HG02571 (cell line): ENCODE results near the gene TFAP2C.
"Not testable (repeated sequence)": the region's sequence is repeated elsewhere in the genome, so short reads cannot be mapped to it uniquely, and the experiment has no call there.

Experiments used
- ATAC-seq: cut with Tn5 transposase; IDR thresholded peaks from one replicate; pipeline ENCODE4 v1.9.1; 2021; ENCODE audit warnings: mild to moderate bottlenecking, moderate library complexity; ENCODE audit not compliant: unreplicated experiment

The TFAP2C gene

GRCh38 chr20:56614196-56614595 lies 14.9 kb upstream of the TFAP2C start:
- ATAC-seq, result no peak

GRCh38 chr20:56616716-56617115 lies 12.4 kb upstream of the TFAP2C start:
- ATAC-seq, result no peak

GRCh38 chr20:56617489-56617888 lies 11.6 kb upstream of the TFAP2C start:
- ATAC-seq, result no peak

- no peak for ATAC-seq
These were observed 7.4 kb upstream of the TFAP2C start for GRCh38 chr20:56621730-56622129.

- not testable (repeated sequence) for ATAC-seq
These were observed 5.2 kb upstream of the TFAP2C start for GRCh38 chr20:56623930-56624329.

DNA sequence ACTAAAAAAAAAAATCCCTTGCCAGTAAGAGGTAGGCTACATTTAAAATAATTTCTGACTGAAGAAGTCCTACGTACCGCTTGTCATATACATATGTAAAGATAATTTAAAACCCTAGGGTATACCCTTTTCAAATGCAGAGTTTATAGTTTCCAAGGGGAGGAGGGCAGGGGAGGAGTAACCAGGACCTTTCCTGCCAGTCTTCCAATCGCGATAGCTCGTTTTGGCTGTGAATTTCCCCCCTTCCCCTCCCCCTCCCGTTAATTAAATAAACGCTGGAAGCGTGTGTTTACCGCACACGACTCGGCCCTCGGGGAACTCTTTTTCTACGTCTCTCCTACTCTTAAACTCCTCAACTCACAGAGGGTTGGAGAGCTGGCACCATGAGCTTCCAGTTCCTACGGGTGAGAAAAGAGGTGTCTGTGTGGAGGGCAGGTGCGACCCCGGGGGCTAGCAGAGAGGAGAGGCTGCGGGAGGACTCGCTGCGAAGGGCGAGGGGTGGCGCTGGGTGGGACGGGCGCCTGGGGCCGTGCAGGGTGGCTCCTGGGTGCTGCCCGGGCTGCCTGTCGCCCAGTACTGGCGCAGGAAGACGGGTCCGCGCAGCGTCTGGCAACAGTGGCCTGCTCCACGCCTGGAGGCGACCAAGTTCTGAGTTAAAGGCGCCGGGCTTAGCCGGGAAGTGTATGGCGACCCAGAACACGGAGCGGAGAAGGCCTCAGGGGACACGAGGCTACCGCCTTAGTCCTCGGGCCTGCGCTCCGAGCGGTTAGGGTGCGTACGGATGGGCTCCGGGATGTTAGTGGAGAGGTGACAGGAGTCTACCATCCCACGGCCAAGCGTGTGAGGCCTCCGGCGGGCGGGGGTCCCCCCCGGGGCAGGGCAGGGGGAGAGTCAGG lies 4.1 kb upstream of the TFAP2C start:
- no peak for ATAC-seq

GRCh38 chr20:56625837-56626236 lies 3.3 kb upstream of the TFAP2C start:
- no peak for ATAC-seq

GRCh38 chr20:56626367-56627121 lies 2.6 kb upstream of the TFAP2C start:
- no peak for ATAC-seq

DNA sequence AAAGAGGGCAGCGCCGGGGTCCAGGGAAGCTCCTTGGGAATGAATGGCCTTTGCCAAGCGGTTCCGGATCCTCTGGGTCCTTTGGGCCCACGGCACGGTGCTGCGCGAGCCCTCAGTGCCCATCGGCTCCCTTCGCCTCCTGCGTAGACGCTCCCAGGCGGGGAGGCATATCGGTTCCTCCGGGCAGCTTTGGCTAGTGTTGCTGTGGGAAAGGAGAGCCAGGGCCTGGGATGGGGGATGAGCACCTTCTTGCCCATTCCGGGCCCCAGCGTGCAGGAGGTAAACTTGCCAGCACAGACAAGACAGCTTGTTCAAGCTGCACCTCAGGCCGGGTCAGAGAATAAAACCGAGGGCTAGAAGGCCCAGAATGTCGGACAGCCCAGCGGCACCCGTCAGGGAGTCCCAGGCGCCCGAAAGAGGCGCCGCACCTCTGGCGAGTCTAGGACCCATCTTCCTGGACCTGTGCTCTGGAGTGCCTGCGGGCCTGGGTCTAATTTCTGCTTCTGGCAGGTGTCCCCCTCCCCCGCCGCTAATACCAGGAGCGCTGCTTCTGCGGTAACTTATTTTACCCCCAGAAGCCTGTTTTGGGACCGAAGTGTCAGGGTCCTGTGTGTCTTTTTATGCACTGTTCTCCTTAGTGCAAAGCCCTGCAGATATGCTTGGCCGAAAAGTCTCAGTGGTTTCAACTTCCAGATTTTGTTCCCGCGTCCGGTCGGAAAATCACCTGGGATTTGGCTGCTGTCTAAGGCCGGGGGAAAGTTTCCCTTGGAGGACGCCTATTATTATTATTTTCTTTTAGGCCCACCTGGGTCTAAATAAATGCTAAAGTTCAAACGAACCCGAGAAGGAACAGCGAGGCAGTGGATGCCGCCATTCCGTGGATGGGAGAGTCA lies 1.7 kb upstream of the TFAP2C start:
- no peak for ATAC-seq

DNA sequence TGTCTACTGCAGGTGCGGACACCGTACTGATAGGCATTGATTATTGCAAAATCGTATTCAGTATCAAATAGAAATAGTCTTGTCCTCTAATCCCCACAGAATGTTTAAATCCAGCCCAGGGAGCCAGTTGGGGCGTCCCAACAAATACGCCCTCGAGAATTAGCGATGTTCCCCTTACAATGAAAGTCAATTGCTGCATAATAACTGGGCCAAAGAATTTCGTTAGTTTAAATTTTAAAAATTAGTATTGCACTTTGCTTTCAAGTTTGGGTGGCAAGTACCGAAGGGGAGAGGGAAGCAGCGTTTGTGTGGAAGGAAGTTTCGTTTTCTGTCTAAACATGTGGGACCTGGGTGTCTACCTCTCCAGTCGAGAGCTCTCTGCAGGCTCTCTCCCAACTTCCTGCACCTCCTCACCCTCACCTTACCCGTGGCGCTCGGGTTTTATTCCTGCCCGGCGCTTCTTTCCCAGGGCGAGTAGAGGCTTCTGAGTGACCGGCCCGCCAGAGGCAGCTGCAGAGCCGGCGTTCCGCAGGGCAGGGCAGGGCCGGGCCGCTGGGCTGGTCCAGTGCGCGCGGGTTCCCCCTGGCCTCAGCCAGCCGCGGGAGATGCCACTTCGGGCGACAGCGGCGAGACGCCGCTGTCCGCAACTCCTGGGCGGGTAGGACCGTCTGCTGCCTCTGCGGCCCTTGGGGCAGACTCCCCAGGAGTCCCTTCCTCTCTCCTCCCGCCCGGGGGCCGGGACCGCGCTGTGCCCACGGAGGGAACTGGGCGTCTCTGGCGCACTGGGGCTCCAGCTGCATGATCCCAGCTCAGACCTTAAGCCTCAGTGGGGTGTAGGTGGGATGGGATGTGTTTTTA lies 862 bp upstream of the TFAP2C start:
- ATAC-seq, result no peak

DNA sequence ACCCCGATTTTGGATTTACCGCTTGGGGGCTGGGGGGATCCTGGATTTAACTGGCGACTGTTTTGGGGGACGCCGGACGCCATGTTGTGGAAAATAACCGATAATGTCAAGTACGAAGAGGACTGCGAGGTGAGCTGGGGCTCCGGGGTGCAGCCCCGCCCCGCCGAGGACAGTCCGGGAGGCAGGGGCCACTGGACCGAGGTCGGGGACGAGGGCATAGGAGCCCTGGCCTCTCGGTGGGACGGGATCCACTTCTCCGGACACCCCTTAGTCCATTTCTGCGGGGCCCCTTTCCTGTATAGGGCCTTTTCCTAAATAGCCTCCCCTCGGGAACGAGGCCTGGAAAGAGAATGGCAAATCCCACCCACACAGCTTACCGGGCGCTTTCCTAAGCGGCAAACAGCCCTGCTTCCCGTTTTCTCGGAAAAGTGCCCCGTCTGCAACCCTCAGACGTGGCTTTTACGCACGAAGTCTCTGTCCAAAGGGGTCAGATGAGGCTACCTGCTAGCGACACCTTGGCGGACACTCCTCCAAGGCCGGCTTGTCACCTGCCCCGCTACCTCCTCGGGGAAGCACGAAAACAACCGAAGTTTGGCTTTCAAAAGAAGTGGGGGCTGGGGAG lies 469 bp downstream of the TFAP2C start:
- no peak for ATAC-seq

DNA sequence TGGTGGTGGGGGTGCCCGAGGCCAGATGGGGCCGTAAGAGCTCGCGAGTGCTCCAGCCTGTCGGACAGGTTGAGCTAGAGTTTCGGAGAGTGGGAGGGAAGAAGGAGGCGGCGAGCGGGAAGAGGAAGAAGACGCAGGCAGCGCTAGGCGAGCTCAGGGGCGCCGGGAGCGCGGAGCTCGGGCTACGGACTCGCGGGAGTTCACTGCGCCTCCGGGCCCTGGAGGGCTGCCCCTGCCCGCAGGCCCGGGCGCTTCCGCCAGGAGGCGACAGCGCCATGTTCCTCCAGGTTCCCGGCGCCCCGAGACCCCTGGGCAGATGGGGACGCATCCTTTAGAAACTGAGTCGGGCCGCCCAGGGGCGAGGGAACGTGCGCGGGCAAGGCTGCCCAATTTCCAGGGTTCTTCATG lies 984 bp downstream of the TFAP2C start:
- no peak for ATAC-seq

GRCh38 chr20:56630506-56631317 lies 1.6 kb downstream of the TFAP2C start:
- ATAC-seq, result no peak

GRCh38 chr20:56631318-56631989 lies 2.3 kb downstream of the TFAP2C start:
- ATAC-seq, result no peak

DNA sequence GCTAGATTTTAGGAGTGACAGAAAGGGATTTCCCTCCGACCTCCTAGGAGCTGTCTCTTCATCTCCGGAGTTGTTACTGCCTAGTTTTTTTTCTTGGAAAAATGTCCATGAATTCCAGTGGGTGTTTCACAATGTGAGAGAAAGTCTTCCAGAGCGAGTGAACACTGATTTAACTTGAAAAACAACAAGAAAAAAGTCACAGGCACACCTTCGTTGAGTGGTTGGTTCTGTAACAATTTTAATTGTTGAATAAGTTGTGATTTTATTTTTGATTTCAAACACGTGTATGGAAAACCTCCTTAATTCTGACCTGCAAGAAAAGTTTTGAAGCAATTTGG lies 2.9 kb downstream of the TFAP2C start:
- no peak for ATAC-seq

DNA sequence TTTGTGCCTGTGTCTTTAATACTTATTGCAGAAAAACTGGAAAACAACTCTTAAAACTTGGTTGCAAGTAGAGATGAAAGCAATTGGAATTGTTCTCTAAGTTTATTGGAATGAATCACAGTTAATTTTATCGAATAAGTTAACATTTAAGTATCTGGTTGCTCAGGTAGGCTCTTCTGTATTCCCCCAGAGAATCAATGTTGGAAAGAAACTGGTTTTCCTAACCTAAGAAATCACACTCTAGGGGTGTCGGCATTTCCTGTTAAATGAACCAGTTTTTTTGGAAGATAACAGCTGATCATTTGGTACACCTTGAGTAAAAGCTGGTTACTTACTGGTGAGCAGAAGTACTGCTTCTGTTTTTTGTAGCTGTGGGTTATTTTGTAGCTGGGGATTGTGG lies 5.2 kb downstream of the TFAP2C start:
- ATAC-seq, result no peak

DNA sequence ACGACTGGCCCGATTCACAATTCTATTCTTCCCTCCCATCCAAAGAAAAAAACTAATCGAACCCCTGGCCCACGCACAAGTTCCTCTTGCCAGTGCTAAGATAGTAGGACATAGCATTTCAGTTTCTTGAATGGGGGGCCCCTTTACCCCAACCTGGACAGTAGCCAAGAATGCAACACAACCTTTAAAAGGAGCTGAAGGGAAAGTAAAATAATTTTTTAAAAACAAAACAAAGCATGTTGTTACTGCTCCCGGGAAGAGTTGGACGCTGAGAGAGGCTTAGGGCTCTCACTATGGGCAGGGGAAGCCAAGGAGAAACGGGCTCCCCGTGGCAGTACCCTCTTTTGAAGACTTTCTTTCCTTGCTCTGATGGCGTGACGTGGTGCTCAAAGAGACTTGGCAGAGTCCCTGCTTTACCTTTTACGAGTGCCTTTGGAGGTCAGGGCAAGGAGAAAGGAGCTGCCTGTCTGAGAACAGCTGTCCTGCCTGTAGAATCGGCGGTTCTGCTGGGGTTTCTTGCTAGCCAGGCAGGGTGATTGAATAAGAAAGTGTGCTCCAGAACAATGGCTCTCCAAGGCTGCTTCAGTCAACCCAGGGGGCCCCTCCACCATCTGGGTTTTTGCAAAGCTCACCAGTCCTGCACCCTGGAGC lies 5.8 kb downstream of the TFAP2C start:
- ATAC-seq, result no peak

DNA sequence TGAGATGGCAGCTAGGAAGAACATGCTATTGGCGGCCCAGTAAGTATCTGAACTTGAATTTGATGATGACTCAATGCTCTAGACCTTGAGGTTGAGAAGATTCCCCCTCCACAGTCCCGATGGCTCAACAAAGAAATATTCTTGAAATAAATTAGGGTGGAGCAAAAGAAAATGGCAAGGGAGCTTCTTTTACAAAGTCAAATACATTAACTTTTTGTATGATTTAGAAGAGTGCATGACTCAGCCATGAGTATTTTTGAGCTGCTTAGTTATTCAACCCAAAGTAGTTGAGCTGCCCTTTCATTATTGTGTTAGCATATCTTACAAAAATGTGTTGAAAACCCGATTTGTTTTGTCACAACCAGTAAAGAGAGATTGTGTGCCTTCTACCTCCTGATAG lies 7.6 kb downstream of the TFAP2C start:
- no peak for ATAC-seq
